GM23338 (cell line): ENCODE results near the gene ADAM11. TPM values are rescaled to one million over a fixed set of nuclear protein-coding genes. Genes with fewer than 3 reads are reported as not detected.

Source experiments
- ATAC-seq: fragments of 200-7000 bp; cut with Tn5 transposase; 3 replicates; pipeline ENCODE4 v1.9.1; 2020
- DNase-seq: peaks from one replicate; pipeline ENCODE4 v3.0.0-alpha.2; 2015; ENCODE audit warnings: low spot score
- H2AFZ ChIP-seq: fragments of 200-600 bp; sonication (generic); 2 replicates; pipeline ENCODE4 v1.8.0; 2016; ENCODE audit warnings: antibody characterized with exemption, mild to moderate bottlenecking, moderate library complexity
- H3F3A ChIP-seq: fragments of 200-600 bp; sonication (generic); replicated peaks from 2 replicates; pipeline ENCODE4 v1.8.0; 2017; ENCODE audit warnings: antibody characterized with exemption, mixed run types, low read depth
- H3K27ac ChIP-seq: fragments of 200-600 bp; sonication (generic); 2 replicates; pipeline ENCODE4 v1.6.1; 2016; ENCODE audit warnings: low read depth
- H3K27me3 ChIP-seq: fragments of 200-600 bp; sonication (generic); 2 replicates; pipeline ENCODE4 v1.8.0; 2016; ENCODE audit warnings: mild to moderate bottlenecking, mixed run types, moderate library complexity; ENCODE audit not compliant: insufficient read depth
- H3K36me3 ChIP-seq: fragments of 200-600 bp; sonication (generic); 2 replicates; pipeline ENCODE4 v1.8.0; 2016; ENCODE audit warnings: mild to moderate bottlenecking; ENCODE audit not compliant: insufficient read depth
- H3K4me1 ChIP-seq: fragments of 200-600 bp; sonication (generic); 2 replicates; pipeline ENCODE4 v1.8.0; 2016; ENCODE audit warnings: mild to moderate bottlenecking, moderate library complexity; ENCODE audit not compliant: insufficient read depth
- H3K4me2 ChIP-seq: fragments of 200-600 bp; sonication (generic); 2 replicates; pipeline ENCODE4 v1.7.1; 2017; ENCODE audit warnings: mixed run types
- H3K4me3 ChIP-seq: fragments of 200-600 bp; sonication (generic); 2 replicates; pipeline ENCODE4 v1.6.1; 2016; ENCODE audit warnings: mixed run types
- H3K79me2 ChIP-seq: fragments of 200-600 bp; sonication (generic); replicated peaks from 2 replicates; pipeline ENCODE4 v1.8.0; 2017; ENCODE audit warnings: mild to moderate bottlenecking; ENCODE audit not compliant: insufficient read depth
- H3K9me2 ChIP-seq: fragments of 200-600 bp; sonication (generic); 2 replicates; pipeline ENCODE4 v1.8.0; 2017; ENCODE audit not compliant: insufficient read depth
- H4K20me1 ChIP-seq: fragments of 200-600 bp; sonication (generic); replicated peaks from 2 replicates; pipeline ENCODE4 v1.8.0; 2017; ENCODE audit warnings: mild to moderate bottlenecking; ENCODE audit not compliant: insufficient read depth
- H3K27ac Mint-ChIP-seq: 2 replicates; pipeline ENCODE4 v1.8.0; 2020; ENCODE audit warnings: inconsistent platforms, mild to moderate bottlenecking, moderate library complexity, mixed read lengths
- H3K27me3 Mint-ChIP-seq: 3 replicates; pipeline ENCODE4 v1.8.0; 2022; ENCODE audit warnings: low read depth, mild to moderate bottlenecking, moderate library complexity, mixed read lengths, inconsistent platforms; ENCODE audit not compliant: insufficient read depth, poor library complexity
- H3K36me3 Mint-ChIP-seq: 3 replicates; pipeline ENCODE4 v1.8.0; 2021; ENCODE audit warnings: low read depth, mild to moderate bottlenecking, inconsistent platforms, moderate library complexity, mixed read lengths
- H3K4me1 Mint-ChIP-seq: 3 replicates; pipeline ENCODE4 v1.8.0; 2020; ENCODE audit warnings: mild to moderate bottlenecking, inconsistent platforms, mixed read lengths
- H3K4me3 Mint-ChIP-seq: 3 replicates; pipeline ENCODE4 v1.8.0; 2021; ENCODE audit warnings: moderate library complexity, mild to moderate bottlenecking, inconsistent platforms, mixed read lengths
- H3K9me3 Mint-ChIP-seq: 3 replicates; pipeline ENCODE4 v1.8.0; 2020; ENCODE audit warnings: moderate library complexity, mild to moderate bottlenecking, inconsistent platforms, mixed read lengths
- CREB1 ChIP-seq: fragments of 250-450 bp; sonication (Bioruptor Pico); IDR thresholded peaks from 2 replicates; pipeline ENCODE4 v1.5.0; 2020; ENCODE audit warnings: low read depth, mild to moderate bottlenecking, moderate library complexity
- EZH2 ChIP-seq: fragments of 200-600 bp; sonication (generic); IDR thresholded peaks from one replicate; pipeline ENCODE4 v1.8.0; 2017; ENCODE audit warnings: antibody characterized with exemption, mild to moderate bottlenecking, low read depth; ENCODE audit not compliant: unreplicated experiment
- JUNB ChIP-seq: IDR thresholded peaks from one replicate; pipeline ENCODE4 v1.6.1; 2016; ENCODE audit warnings: antibody characterized with exemption; ENCODE audit not compliant: unreplicated experiment
- POLR2AphosphoS5 ChIP-seq: IDR thresholded peaks from 2 replicates; pipeline ENCODE4 v1.6.1; 2016; ENCODE audit warnings: antibody characterized with exemption, low read depth
- polyA plus RNA-seq: library from polyadenylated mRNA; unstranded; fragments of >200 nt; fragmentation: Nextera tagmentation; extraction: Ambion mirVana; gene quantifications from 2 replicates; pipeline ENCODE4 v1.2.1, GENCODE V29; 2016
- total RNA-seq: library from RNA; depleted of rRNA; stranded (reverse); fragments of >200 nt; shearing (Covaris generic); gene quantifications from 2 replicates; pipeline ENCODE4 v1.2.3, GENCODE V29; 2014
- TF ChIP-seq, protein P1 (sequence below): IDR thresholded peaks from one replicate; pipeline ENCODE4 v1.6.1; 2018; ENCODE audit warnings: antibody characterized with exemption; ENCODE audit not compliant: unreplicated experiment

Gene ADAM11
- total and polyA plus RNA-seq, 2 experiments from 2014 or later: 0.55 to 4.7 TPM

DNA sequence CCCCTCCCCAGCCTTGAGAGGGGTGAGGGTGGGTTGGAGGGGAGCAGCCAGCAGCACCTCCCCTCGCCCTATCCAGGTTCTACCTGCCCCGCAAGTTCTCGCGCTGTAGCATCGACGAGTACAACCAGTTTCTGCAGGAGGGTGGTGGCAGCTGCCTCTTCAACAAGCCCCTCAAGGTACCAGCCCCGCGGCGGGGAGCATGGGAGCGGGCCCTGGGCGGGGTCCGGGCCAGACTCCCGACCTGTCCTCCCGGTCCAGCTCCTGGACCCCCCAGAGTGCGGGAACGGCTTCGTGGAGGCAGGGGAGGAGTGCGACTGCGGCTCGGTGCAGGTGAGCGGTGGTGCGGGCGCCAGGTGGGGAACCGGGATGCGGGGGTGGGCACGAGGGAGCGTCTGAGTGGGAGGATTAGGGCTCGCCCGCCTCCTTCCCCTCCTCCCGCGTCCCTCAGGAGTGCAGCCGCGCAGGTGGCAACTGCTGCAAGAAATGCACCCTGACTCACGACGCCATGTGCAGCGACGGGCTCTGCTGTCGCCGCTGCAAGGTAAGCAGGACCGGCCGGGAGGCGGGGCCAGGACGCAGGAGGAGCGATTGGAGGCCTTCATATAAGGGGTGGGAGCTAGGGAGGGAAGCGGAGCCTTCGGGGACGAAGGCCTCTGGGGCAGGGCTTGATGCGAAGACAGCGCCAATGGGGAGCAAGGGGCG lies 16.5 kb downstream of the ADAM11 start (continued):
- TF ChIP-seq, protein P1, sequence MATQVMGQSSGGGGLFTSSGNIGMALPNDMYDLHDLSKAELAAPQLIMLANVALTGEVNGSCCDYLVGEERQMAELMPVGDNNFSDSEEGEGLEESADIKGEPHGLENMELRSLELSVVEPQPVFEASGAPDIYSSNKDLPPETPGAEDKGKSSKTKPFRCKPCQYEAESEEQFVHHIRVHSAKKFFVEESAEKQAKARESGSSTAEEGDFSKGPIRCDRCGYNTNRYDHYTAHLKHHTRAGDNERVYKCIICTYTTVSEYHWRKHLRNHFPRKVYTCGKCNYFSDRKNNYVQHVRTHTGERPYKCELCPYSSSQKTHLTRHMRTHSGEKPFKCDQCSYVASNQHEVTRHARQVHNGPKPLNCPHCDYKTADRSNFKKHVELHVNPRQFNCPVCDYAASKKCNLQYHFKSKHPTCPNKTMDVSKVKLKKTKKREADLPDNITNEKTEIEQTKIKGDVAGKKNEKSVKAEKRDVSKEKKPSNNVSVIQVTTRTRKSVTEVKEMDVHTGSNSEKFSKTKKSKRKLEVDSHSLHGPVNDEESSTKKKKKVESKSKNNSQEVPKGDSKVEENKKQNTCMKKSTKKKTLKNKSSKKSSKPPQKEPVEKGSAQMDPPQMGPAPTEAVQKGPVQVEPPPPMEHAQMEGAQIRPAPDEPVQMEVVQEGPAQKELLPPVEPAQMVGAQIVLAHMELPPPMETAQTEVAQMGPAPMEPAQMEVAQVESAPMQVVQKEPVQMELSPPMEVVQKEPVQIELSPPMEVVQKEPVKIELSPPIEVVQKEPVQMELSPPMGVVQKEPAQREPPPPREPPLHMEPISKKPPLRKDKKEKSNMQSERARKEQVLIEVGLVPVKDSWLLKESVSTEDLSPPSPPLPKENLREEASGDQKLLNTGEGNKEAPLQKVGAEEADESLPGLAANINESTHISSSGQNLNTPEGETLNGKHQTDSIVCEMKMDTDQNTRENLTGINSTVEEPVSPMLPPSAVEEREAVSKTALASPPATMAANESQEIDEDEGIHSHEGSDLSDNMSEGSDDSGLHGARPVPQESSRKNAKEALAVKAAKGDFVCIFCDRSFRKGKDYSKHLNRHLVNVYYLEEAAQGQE: peak; percentile 6
- TF ChIP-seq CREB1 (CRISPR knock-in tag): peak; percentile 74

DNA sequence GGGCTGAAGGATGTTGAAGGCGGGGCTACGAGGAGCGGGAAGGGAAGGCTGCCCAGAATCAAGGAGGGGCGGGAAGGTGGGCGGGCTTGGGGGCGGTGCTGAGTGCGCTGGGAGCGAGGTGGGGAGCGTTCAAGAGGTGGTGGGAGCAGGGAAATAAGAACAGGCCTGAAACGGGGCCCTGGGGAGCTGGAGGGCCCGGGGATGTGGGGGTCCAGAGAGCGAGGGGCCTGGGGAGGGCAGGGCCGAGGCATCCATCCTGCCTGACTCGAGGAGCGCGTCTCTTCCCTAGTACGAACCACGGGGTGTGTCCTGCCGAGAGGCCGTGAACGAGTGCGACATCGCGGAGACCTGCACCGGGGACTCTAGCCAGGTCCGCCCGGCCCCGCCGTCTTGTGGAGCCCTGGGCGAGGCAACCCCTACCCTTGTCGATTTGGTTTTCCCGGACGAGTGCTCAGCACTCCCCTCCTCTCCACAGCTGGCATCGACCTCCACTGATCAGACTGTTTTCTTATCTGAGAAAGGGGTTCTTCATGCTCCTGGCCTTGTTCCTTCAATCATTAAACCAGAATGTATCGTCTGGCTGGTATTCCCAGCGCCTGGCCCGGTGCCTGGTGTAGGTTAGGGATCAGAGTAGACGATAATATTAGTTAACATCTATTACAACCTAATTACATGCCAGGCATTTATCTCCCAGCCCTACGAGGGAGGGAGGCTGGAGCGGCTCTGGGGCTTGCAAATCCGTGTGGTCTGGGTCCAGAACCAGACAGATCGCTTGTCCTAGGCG lies 17.2 kb downstream of the ADAM11 start:
- H3K27ac ChIP-seq: no peak overlapping the region
- TF ChIP-seq, protein P1: no peak
- TF ChIP-seq POLR2AphosphoS5 (no peak; the same call in 1 of the 2 replicates), JUNB (no peak), EZH2 (no peak)
- Mint-ChIP-seq H3K27me3 (peaks cover 40% of the 10 kb centered on the region), H3K27ac (no peak overlapping the region), H3K4me1 (peaks cover 15% of the 10 kb centered on the region), H3K9me3 (no peaks in the 10 kb centered on the region), H3K36me3 (no peaks in the 10 kb centered on the region), H3K4me3 (peak overlapping the region; percentile 81)
- DNase-seq (no peak), ATAC-seq (peak; percentile 24)
- H3F3A ChIP-seq: no peaks in the 10 kb centered on the region
- H3K4me2 ChIP-seq: peak overlapping the region; percentile 87
- no peaks in the 10 kb centered on the region for H3K79me2 ChIP-seq
- H3K4me1 ChIP-seq: peaks cover 6% of the 10 kb centered on the region; the same call in 1 of the 2 replicates
- H4K20me1 ChIP-seq: 0 out of 2 replicates have a peak, but pooled peaks cover 5% of the 10 kb centered on the region
- H3K9me2 ChIP-seq: no peaks in the 10 kb centered on the region
- no peaks in the 10 kb centered on the region for H3K36me3 ChIP-seq
- peak overlapping the region; percentile 90; the same call in 1 of the 2 replicates for H2AFZ ChIP-seq
- H3K4me3 ChIP-seq: peak overlapping the region; percentile 92
- peaks cover 12% of the 10 kb centered on the region for H3K27me3 ChIP-seq
